Stimulated activated CD4-positive, alpha-beta T cell treated with anti-CD3 and anti-CD28 coated beads, TNF-alpha, amount 100 ng/mL, for 24 hours (primary cell): ENCODE measurements around the gene CST3.
"Not testable (repeated sequence)": the region's sequence is repeated elsewhere in the genome, so short reads cannot be mapped to it uniquely, and the experiment has no call there.

Experiments used
- DNase-seq, 3 experiments: peaks; one replicate each; pipeline ENCODE4 v3.0.0-alpha.2; 2020; ENCODE audit warnings: low read depth in 3 of 3

CST3 gene

GRCh38 chr20:23662276-23662870, 24.6 kb upstream of the CST3 start:
- DNase-seq, result no peak

GRCh38 chr20:23661002-23661429, 23.3 kb upstream of the CST3 start:
- DNase-seq, result no peak

GRCh38 chr20:23659989-23660837, 22.5 kb upstream of the CST3 start:
- no peak for DNase-seq

DNA sequence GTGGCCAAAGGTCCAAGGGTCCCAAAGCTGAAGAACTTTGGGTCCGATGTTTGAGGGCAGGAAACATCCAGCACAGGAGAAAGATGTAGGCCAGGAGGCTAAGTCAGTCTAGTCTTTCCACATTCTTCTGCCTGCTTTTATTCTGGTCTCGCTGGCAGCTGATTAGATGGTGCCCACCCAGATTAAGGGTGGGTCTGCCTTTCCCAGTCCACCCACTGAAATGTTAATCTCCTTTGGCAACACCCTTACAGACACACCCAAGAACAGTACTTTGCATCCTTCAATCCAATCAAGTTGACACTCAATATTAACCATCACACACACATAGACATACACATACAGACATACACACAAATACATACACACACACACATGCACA, 21.8 kb upstream of the CST3 start:
- DNase-seq, result not testable (repeated sequence)

- DNase-seq, result no peak
Observed at GRCh38 chr20:23658989-23659609, 21.3 kb upstream of the CST3 start.

GRCh38 chr20:23658336-23658735, 20.6 kb upstream of the CST3 start:
- DNase-seq, result no peak

GRCh38 chr20:23657202-23657601, 19.4 kb upstream of the CST3 start:
- DNase-seq, result no peak

- DNase-seq, result no peak
Observed at GRCh38 chr20:23656372-23656771, 18.6 kb upstream of the CST3 start.

GRCh38 chr20:23655491-23656211, 17.9 kb upstream of the CST3 start:
- no peak for DNase-seq

- DNase-seq, result no peak
Observed at GRCh38 chr20:23654717-23655116, 17.0 kb upstream of the CST3 start.

- DNase-seq, result no peak
Observed at GRCh38 chr20:23654000-23654399, 16.2 kb upstream of the CST3 start.

DNA sequence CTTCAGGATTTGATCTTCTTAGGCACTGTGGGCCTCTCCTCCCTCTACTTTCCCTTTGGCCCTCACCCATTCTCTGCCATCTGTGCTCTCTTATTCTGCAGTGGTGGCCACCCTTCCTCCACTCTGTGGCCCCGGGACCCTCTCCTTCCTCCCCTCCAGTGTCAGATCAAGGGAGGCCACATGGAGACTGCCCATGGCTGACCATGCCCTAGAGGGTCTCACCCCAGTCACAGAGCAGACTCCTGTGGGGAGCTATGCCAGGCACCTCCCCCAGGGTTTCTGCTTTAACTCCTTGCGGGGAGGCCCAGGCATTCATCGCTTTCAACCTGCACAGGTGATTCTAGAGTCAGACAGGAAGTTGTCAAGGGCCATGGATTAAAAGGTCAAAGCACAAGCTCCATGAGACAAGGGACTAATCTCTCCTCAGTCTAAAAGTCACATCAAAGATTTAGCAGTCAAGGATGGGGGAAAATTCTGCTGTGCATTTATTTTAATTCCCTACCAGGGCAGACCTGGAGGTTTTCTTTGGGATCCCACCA, 15.7 kb upstream of the CST3 start:
- DNase-seq, result no peak

GRCh38 chr20:23652926-23653325, 15.2 kb upstream of the CST3 start:
- no peak for DNase-seq

DNA sequence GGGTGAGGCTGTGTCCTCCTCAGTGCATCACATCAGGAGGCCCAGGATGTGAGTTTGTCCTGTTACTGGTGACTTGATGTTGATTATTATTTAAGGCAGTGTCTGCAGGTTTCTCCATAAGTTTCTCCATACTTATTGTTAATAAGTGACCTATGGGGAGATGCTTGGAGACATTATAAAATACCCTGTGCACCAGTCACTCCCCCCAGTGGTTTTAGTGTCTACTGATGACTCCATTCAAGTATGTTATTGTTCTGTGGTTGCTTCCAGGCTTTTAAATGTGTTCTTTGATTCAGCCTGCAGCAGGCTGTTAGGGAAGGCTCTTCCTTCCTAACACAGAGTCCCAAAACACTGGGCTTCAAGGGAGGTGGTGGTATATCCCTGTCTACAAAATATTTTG, 14.6 kb upstream of the CST3 start:
- no peak for DNase-seq

DNA sequence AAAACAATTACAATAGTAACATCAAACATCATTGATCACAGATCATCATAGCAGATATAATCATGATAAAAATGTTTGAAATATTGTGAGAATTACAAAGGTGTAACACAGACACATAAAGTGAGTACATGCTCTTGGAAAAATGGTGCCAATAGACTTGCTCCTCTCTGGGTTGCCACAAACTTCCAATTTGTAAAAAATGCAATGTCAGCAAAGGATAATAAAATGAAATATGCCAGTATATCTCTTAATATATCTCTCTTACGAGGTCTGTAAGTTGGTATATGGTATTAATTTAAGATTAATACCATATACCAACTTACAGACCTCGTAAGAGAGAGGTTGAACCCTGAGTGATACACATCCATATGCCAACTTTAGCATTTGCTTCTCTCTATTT, 13.4 kb upstream of the CST3 start:
- no peak for DNase-seq

DNA sequence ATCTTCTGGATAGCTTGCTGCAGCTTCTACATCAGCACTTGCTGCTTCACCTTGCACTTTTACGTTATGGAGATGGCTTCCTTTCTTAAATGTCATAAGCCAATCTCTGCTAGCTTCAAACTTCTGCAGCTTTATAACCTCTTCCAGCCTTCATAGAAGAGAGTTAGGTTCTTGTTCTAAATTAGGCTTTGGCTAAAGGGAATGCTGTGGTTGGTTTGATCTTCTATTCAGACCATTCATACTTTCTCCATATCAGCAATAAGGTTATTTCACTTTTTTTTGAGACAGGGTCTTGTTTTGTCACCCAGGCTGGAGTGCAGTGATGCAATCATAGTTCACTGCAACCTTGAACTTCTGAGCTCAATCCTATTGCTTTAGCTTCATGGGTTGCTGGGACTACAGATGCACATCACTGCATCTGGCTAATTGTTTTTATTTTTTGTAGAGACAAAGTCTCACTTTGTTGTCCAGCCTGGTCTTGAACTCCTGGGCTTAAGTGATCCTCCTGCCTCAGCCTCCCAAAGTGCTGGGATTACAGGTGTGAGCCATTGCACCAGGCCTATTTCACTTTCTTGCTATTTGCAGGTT, 12.2 kb upstream of the CST3 start:
- no peak for DNase-seq

- no peak for DNase-seq
Observed at GRCh38 chr20:23649242-23649641, 11.5 kb upstream of the CST3 start.

- no peak for DNase-seq
Observed at GRCh38 chr20:23647346-23647745, 9.6 kb upstream of the CST3 start.

GRCh38 chr20:23646106-23646873, 8.5 kb upstream of the CST3 start:
- no peak for DNase-seq

DNA sequence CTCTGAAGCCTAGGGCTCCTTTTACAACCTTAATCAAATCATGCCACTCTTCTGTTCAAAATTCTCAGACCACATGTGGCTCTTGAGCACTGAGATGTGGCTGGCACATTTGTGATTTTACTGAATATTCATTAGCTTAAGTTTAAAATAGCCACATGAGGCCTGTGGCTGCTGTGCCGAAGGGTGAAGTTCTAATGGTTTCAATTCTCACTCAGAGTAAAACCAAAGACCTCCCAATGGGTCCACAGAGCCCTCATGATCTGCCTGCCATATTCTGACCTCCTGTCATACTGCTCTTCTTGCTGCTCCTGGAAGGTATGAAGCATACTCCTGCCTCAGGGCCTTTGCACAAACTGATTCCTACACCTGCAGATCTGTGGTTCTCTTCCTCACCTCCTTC, 7.8 kb upstream of the CST3 start:
- DNase-seq, result no peak

GRCh38 chr20:23644164-23644563, 6.4 kb upstream of the CST3 start:
- DNase-seq, result no peak
